Activated CD8-positive, alpha-beta T cell treated with anti-CD3 and anti-CD28 coated beads for 36 hours (primary cell): ENCODE results near the gene CDK16. TPM values are rescaled to one million over a fixed set of nuclear protein-coding genes. Genes with fewer than 3 reads are reported as not detected.
A peak's percentile ranks its signal among the peaks of the same experiment; 100 is the strongest.

Experiments used
- ATAC-seq: fragments of 200-7000 bp; cut with Tn5 transposase; one replicate; pipeline ENCODE4 v1.10.0; 2021; ENCODE audit warnings: mild to moderate bottlenecking, moderate library complexity
- CTCF ChIA-PET: fragments of 350-600 bp; sonication (Branson Sonifier 250); formaldehyde crosslinking; loops from one replicate; lab custom pipeline; 2021; ENCODE audit warnings: antibody characterized with exemption; lab: Charles Lee
- POLR2A ChIA-PET: fragments of 350-600 bp; sonication (Branson Sonifier 250); formaldehyde crosslinking; loops from one replicate; lab custom pipeline; 2021; ENCODE audit warnings: antibody characterized with exemption; lab: Charles Lee
- DNase-seq: peaks from one replicate; pipeline ENCODE4 v3.0.0-alpha.2; 2020
- H3K27ac Mint-ChIP-seq: one replicate; pipeline ENCODE4 v1.8.0; 2021; ENCODE audit warnings: mild to moderate bottlenecking, mixed read lengths
- H3K27me3 Mint-ChIP-seq: one replicate; pipeline ENCODE4 v1.8.0; 2021; ENCODE audit warnings: mixed read lengths
- H3K36me3 Mint-ChIP-seq: one replicate; pipeline ENCODE4 v1.8.0; 2021; ENCODE audit warnings: low read depth, mixed read lengths
- H3K4me1 Mint-ChIP-seq: one replicate; pipeline ENCODE4 v1.8.0; 2021; ENCODE audit warnings: low read depth, mixed read lengths
- H3K4me3 Mint-ChIP-seq: one replicate; pipeline ENCODE4 v1.8.0; 2021; ENCODE audit warnings: mild to moderate bottlenecking, moderate library complexity, mixed read lengths
- H3K9me3 Mint-ChIP-seq: one replicate; pipeline ENCODE4 v1.8.0; 2021; ENCODE audit warnings: mixed read lengths
- CTCF ChIP-seq: fragments of 200-600 bp; IDR thresholded peaks from one replicate; pipeline ENCODE4 v1.8.0; 2022; ENCODE audit warnings: antibody characterized with exemption, mild to moderate bottlenecking
- intact Hi-C: fragments of 100-400 bp; cut with micrococcal nuclease; formaldehyde crosslinking; loops from one replicate; pipeline ENCODE4 v1.10.0; 2022
- total RNA-seq, 2 experiments: library from RNA; stranded (reverse); gene quantifications; one replicate each; pipeline ENCODE4 v1.2.3, GENCODE V29; 2021

The CDK16 gene
- total RNA-seq, 2 experiments from 2014 or later, result 56.1 to 61.3 TPM

- Mint-ChIP-seq H3K4me1 (peaks cover 12% of the 10 kb centered on the region), H3K4me3 (no peak overlapping the region), H3K36me3 (peaks cover 35% of the 10 kb centered on the region), H3K9me3 (no peaks in the 10 kb centered on the region), H3K27ac (no peak overlapping the region), H3K27me3 (no peaks in the 10 kb centered on the region)
- no peak for TF ChIP-seq CTCF
- DNase-seq, result no peak
- ATAC-seq, result no peak
- POLR2A ChIA-PET, result no interaction called here
- intact Hi-C loops, result no loop called here
- CTCF ChIA-PET, result no interaction called here
Measured at GRCh38 chrX:47244676-47245075, 26.2 kb downstream of the CDK16 start.

- H3K4me3 Mint-ChIP-seq, result no peak overlapping the region
- TF ChIP-seq CTCF, result no peak
- H3K27ac Mint-ChIP-seq, result no peak overlapping the region
- no peaks in the 10 kb centered on the region for H3K9me3 Mint-ChIP-seq
- DNase-seq (no peak), ATAC-seq (no peak)
- intact Hi-C loops, result no loop called here
- CTCF ChIA-PET, result no interaction called here
- POLR2A ChIA-PET, result interaction anchor here (0.9 kb wide), 1 partner anchor 37 kb away, joined by 3 read pairs; no protein-coding TSS in a partner anchor
- peaks cover 12% of the 10 kb centered on the region for H3K4me1 Mint-ChIP-seq
- peaks cover 33% of the 10 kb centered on the region for H3K36me3 Mint-ChIP-seq
- no peaks in the 10 kb centered on the region for H3K27me3 Mint-ChIP-seq
Measured at GRCh38 chrX:47245156-47245555, 26.7 kb downstream of the CDK16 start.

GRCh38 chrX:47247206-47247998, 28.9 kb downstream of the CDK16 start:
- intact Hi-C loops, result no loop called here
- H3K4me1 Mint-ChIP-seq, result peaks cover 12% of the 10 kb centered on the region
- DNase-seq, result peak; percentile 34
- H3K27ac Mint-ChIP-seq, result peak overlapping the region; percentile 70
- ChIA-PET POLR2A (no interaction called here), CTCF (no interaction called here)
- H3K9me3 Mint-ChIP-seq, result no peaks in the 10 kb centered on the region
- TF ChIP-seq CTCF, result no peak
- H3K36me3 Mint-ChIP-seq, result peaks cover 22% of the 10 kb centered on the region
- H3K27me3 Mint-ChIP-seq, result no peaks in the 10 kb centered on the region
- H3K4me3 Mint-ChIP-seq, result no peak overlapping the region
- no peak for ATAC-seq

- ATAC-seq (no peak), DNase-seq (no peak)
- POLR2A ChIA-PET, result no interaction called here
- Mint-ChIP-seq H3K4me3 (no peak overlapping the region), H3K4me1 (peaks cover 12% of the 10 kb centered on the region), H3K9me3 (no peaks in the 10 kb centered on the region), H3K36me3 (peaks cover 22% of the 10 kb centered on the region), H3K27me3 (no peaks in the 10 kb centered on the region), H3K27ac (peak overlapping the region; percentile 70)
- no peak for TF ChIP-seq CTCF
- intact Hi-C loops, result no loop called here
- CTCF ChIA-PET, result no interaction called here
Measured at GRCh38 chrX:47247999-47248320, 29.5 kb downstream of the CDK16 start.

GRCh38 chrX:47248576-47248975, 30.1 kb downstream of the CDK16 start:
- no peak for TF ChIP-seq CTCF
- CTCF ChIA-PET, result no interaction called here
- no peaks in the 10 kb centered on the region for H3K27me3 Mint-ChIP-seq
- H3K9me3 Mint-ChIP-seq, result no peaks in the 10 kb centered on the region
- H3K4me3 Mint-ChIP-seq, result no peak overlapping the region
- peaks cover 12% of the 10 kb centered on the region for H3K4me1 Mint-ChIP-seq
- intact Hi-C loops, result no loop called here
- POLR2A ChIA-PET, result no interaction called here
- ATAC-seq (no peak), DNase-seq (no peak)
- peak overlapping the region; percentile 75 for H3K27ac Mint-ChIP-seq
- H3K36me3 Mint-ChIP-seq, result peaks cover 22% of the 10 kb centered on the region
